Measurements from ENCODE around the gene OTOS.

DNA sequence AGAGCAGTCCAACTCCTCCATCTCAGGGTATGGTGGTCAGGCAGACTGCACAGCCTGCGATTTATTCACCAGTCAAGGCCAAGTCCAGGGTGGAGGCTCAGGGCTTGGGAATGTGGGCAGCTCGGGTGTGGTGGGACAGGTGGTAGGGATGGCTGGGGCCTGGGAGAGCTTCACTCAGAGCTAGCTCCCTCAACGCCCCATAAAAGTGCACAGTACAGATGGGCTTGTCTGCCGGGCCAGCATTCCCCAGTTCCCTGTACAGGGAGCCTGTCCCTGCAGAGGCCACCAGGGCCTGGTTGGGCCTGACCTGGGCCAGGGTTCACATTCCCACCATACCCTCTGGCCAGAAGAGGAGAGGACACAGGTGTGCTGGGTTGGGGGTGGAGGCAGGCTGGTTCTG, 49.2 kb upstream of the OTOS start:
- TF ChIP-seq CEBPB (IDR thresholded peaks at IDR 0.05), result no peak
- no peak for TF ChIP-seq TAF1 (IDR thresholded peaks at IDR 0.05; ENCODE audit: low read depth)
- TF ChIP-seq YY1 (IDR thresholded peaks at IDR 0.05; ENCODE audit: low read depth), result no peak
- TF ChIP-seq, protein P1, sequence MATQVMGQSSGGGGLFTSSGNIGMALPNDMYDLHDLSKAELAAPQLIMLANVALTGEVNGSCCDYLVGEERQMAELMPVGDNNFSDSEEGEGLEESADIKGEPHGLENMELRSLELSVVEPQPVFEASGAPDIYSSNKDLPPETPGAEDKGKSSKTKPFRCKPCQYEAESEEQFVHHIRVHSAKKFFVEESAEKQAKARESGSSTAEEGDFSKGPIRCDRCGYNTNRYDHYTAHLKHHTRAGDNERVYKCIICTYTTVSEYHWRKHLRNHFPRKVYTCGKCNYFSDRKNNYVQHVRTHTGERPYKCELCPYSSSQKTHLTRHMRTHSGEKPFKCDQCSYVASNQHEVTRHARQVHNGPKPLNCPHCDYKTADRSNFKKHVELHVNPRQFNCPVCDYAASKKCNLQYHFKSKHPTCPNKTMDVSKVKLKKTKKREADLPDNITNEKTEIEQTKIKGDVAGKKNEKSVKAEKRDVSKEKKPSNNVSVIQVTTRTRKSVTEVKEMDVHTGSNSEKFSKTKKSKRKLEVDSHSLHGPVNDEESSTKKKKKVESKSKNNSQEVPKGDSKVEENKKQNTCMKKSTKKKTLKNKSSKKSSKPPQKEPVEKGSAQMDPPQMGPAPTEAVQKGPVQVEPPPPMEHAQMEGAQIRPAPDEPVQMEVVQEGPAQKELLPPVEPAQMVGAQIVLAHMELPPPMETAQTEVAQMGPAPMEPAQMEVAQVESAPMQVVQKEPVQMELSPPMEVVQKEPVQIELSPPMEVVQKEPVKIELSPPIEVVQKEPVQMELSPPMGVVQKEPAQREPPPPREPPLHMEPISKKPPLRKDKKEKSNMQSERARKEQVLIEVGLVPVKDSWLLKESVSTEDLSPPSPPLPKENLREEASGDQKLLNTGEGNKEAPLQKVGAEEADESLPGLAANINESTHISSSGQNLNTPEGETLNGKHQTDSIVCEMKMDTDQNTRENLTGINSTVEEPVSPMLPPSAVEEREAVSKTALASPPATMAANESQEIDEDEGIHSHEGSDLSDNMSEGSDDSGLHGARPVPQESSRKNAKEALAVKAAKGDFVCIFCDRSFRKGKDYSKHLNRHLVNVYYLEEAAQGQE (IDR thresholded peaks at IDR 0.05; ENCODE audit: low read depth), result no peak
- TF ChIP-seq, protein P2, sequence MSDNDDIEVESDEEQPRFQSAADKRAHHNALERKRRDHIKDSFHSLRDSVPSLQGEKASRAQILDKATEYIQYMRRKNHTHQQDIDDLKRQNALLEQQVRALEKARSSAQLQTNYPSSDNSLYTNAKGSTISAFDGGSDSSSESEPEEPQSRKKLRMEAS (IDR thresholded peaks at IDR 0.05), result no peak
- no peak for TF ChIP-seq EP300 (IDR thresholded peaks at IDR 0.05; ENCODE audit: borderline replicate concordance)
- TF ChIP-seq FOXM1 (IDR thresholded peaks at IDR 0.05; ENCODE audit: borderline replicate concordance, low read depth), result no peak
- TF ChIP-seq, protein P3, sequence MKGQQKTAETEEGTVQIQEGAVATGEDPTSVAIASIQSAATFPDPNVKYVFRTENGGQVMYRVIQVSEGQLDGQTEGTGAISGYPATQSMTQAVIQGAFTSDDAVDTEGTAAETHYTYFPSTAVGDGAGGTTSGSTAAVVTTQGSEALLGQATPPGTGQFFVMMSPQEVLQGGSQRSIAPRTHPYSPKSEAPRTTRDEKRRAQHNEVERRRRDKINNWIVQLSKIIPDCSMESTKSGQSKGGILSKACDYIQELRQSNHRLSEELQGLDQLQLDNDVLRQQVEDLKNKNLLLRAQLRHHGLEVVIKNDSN (IDR thresholded peaks at IDR 0.05), result no peak
